DOHH2 (cell line): ENCODE data around the gene BZW1.

Experiments used
- H3F3A ChIP-seq: fragments of 200-600 bp; sonication (generic), shearing (Covaris generic); 2 replicates; pipeline ENCODE4 v1.6.0; 2016; ENCODE audit warnings: antibody characterized with exemption, mild to moderate bottlenecking; ENCODE audit not compliant: control insufficient read depth, insufficient read depth
- H3K27ac ChIP-seq: fragments of 200-600 bp; sonication (generic); 2 replicates; pipeline ENCODE4 v1.5.1; 2014; ENCODE audit warnings: low read depth, mild to moderate bottlenecking, low read length, moderate library complexity
- H3K27me3 ChIP-seq: fragments of 200-600 bp; sonication (generic); 2 replicates; pipeline ENCODE4 v1.6.1; 2014; ENCODE audit warnings: mild to moderate bottlenecking, low read length, mixed read lengths; ENCODE audit not compliant: control insufficient read depth
- H3K36me3 ChIP-seq: fragments of 200-600 bp; sonication (generic); 2 replicates; pipeline ENCODE4 v1.6.1; 2014; ENCODE audit warnings: mild to moderate bottlenecking, low read length, moderate library complexity, mixed read lengths; ENCODE audit not compliant: control insufficient read depth
- H3K4me1 ChIP-seq: fragments of 200-600 bp; sonication (generic); 2 replicates; pipeline ENCODE4 v1.6.1; 2014; ENCODE audit warnings: mild to moderate bottlenecking, low read length, mixed read lengths; ENCODE audit not compliant: control insufficient read depth
- H3K4me2 ChIP-seq: fragments of 200-600 bp; sonication (generic); 2 replicates; pipeline ENCODE4 v1.6.0; 2014; ENCODE audit warnings: mild to moderate bottlenecking, low read length, moderate library complexity
- H3K4me3 ChIP-seq: fragments of 200-600 bp; sonication (generic); 2 replicates; pipeline ENCODE4 v1.5.1; 2014; ENCODE audit warnings: mild to moderate bottlenecking, low read length, mixed read lengths
- H3K79me2 ChIP-seq: fragments of 200-600 bp; sonication (generic); 2 replicates; pipeline ENCODE4 v1.6.1; 2014; ENCODE audit warnings: mild to moderate bottlenecking, low read length, mixed read lengths; ENCODE audit not compliant: control insufficient read depth
- H3K9me2 ChIP-seq: fragments of 200-600 bp; sonication (generic); replicated peaks from 2 replicates; pipeline ENCODE4 v1.6.1; 2014; ENCODE audit warnings: mild to moderate bottlenecking, low read length, mixed read lengths; ENCODE audit not compliant: control insufficient read depth
- H3K9me3 ChIP-seq: fragments of 200-600 bp; sonication (generic); 2 replicates; pipeline ENCODE4 v1.6.1; 2014; ENCODE audit warnings: antibody characterized with exemption, low read length, mixed read lengths; ENCODE audit not compliant: control insufficient read depth, insufficient read depth
- H4K20me1 ChIP-seq: fragments of 200-600 bp; sonication (generic); 2 replicates; pipeline ENCODE4 v1.6.0; 2014; ENCODE audit warnings: low read depth, mild to moderate bottlenecking, antibody characterized with exemption, low read length, moderate library complexity; ENCODE audit not compliant: control insufficient read depth, insufficient read depth
- EZH2phosphoT487 ChIP-seq: fragments of 200-600 bp; sonication (generic); IDR thresholded peaks from 2 replicates; pipeline ENCODE4 v1.6.1; 2017; ENCODE audit warnings: borderline replicate concordance, mild to moderate bottlenecking, antibody characterized with exemption, low read length, moderate library complexity, mixed read lengths
- TF ChIP-seq, protein P1 (sequence below): fragments of 200-600 bp; sonication (generic); IDR thresholded peaks from one replicate; pipeline ENCODE4 v1.5.1; 2014; ENCODE audit warnings: antibody characterized with exemption, mild to moderate bottlenecking, low read depth, low read length; ENCODE audit not compliant: poor library complexity, severe bottlenecking

Gene BZW1

DNA sequence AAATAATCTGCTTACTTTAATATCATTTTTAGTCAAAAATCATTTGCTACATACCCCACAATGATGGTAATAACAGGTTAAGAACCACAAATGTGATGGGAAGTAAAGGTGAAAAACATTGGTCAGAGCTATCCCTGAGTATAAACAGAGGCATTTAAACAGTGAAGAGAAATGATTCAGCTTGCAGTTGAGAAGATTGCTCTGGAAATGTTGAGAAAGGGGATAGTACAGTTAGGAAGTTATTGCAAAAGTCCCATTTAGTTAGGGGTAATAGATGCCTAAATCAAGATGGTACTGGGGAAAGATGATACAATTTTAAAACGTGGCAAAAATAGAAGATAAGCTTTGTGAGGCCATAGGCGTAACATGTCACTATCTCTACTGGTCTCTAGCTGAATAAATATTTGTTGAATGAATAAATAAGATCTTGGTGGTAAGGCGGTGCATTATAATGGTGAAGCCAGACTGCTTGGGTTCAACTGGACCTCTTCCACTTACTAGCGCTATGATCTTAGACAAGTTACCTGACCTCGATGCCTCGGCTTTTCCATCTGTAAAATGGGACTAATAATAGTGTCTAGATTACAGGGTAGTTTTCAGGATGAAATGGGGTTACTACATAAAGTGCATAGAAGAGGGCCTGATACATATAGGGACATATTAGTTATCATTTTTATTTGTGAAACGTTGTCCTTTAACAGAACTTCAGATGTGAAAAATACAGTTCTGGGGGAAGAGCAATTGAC, 2.0 kb upstream of the BZW1 start:
- Histone ChIP-seq H3K27me3 (no peaks in the 10 kb centered on the region), H3K79me2 (peaks cover 31% of the 10 kb centered on the region), H4K20me1 (peaks cover 18% of the 10 kb centered on the region), H3K27ac (no peak overlapping the region), H3K36me3 (peaks cover 26% of the 10 kb centered on the region), H3K9me3 (no peaks in the 10 kb centered on the region), H3K4me1 (peaks cover 24% of the 10 kb centered on the region), H3K4me2 (no peak overlapping the region), H3K4me3 (no peak overlapping the region), H3F3A (no peaks in the 10 kb centered on the region; the same call in 1 of the 2 replicates), H3K9me2 (no peaks in the 10 kb centered on the region)
- TF ChIP-seq, protein P1, sequence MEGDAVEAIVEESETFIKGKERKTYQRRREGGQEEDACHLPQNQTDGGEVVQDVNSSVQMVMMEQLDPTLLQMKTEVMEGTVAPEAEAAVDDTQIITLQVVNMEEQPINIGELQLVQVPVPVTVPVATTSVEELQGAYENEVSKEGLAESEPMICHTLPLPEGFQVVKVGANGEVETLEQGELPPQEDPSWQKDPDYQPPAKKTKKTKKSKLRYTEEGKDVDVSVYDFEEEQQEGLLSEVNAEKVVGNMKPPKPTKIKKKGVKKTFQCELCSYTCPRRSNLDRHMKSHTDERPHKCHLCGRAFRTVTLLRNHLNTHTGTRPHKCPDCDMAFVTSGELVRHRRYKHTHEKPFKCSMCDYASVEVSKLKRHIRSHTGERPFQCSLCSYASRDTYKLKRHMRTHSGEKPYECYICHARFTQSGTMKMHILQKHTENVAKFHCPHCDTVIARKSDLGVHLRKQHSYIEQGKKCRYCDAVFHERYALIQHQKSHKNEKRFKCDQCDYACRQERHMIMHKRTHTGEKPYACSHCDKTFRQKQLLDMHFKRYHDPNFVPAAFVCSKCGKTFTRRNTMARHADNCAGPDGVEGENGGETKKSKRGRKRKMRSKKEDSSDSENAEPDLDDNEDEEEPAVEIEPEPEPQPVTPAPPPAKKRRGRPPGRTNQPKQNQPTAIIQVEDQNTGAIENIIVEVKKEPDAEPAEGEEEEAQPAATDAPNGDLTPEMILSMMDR, result no peak
- no peak for TF ChIP-seq EZH2phosphoT487

- H3K9me2 ChIP-seq, result no peaks in the 10 kb centered on the region
- H3K4me3 ChIP-seq, result peak overlapping the region; percentile 90
- H3K27me3 ChIP-seq, result no peaks in the 10 kb centered on the region
- no peak for TF ChIP-seq EZH2phosphoT487
- TF ChIP-seq, protein P1, result no peak
- peak overlapping the region; percentile 87 for H3K4me2 ChIP-seq
- no peaks in the 10 kb centered on the region; the same call in 1 of the 2 replicates for H3F3A ChIP-seq
- peaks cover 39% of the 10 kb centered on the region for H3K79me2 ChIP-seq
- no peak overlapping the region for H3K27ac ChIP-seq
- peaks cover 33% of the 10 kb centered on the region for H3K36me3 ChIP-seq
- no peaks in the 10 kb centered on the region for H3K9me3 ChIP-seq
- peaks cover 24% of the 10 kb centered on the region for H3K4me1 ChIP-seq
- H4K20me1 ChIP-seq, result peaks cover 24% of the 10 kb centered on the region
These were observed 1.3 kb upstream of the BZW1 start for GRCh38 chr2:200810252-200810997.

GRCh38 chr2:200810998-200811332, 745 bp upstream of the BZW1 start:
- peak overlapping the region; percentile 90 for H3K4me3 ChIP-seq
- no peaks in the 10 kb centered on the region for H3K9me3 ChIP-seq
- peaks cover 24% of the 10 kb centered on the region for H4K20me1 ChIP-seq
- H3K4me2 ChIP-seq, result peak overlapping the region; percentile 87
- peaks cover 38% of the 10 kb centered on the region for H3K36me3 ChIP-seq
- H3F3A ChIP-seq, result no peaks in the 10 kb centered on the region; the same call in 1 of the 2 replicates
- TF ChIP-seq EZH2phosphoT487, result no peak
- TF ChIP-seq, protein P1, result no peak
- H3K27me3 ChIP-seq, result no peaks in the 10 kb centered on the region
- peaks cover 24% of the 10 kb centered on the region for H3K4me1 ChIP-seq
- no peak overlapping the region for H3K27ac ChIP-seq
- no peaks in the 10 kb centered on the region for H3K9me2 ChIP-seq
- peaks cover 44% of the 10 kb centered on the region for H3K79me2 ChIP-seq
